Hepatocyte (in vitro differentiated cells): ENCODE measurements around the gene PGAP1. TPM values are rescaled to one million over a fixed set of nuclear protein-coding genes. Genes with fewer than 3 reads are reported as not detected.

Source experiments
- DNase-seq: peaks from one replicate; pipeline ENCODE4 v3.0.0-alpha.2; 2016; ENCODE audit warnings: low spot score
- H2AFZ ChIP-seq: fragments of 200-600 bp; sonication (generic); 2 replicates; pipeline ENCODE4 v1.6.0; 2016; ENCODE audit warnings: antibody characterized with exemption, mild to moderate bottlenecking
- H3K27ac ChIP-seq: fragments of 200-600 bp; sonication (generic); 2 replicates; pipeline ENCODE4 v1.5.1; 2016; ENCODE audit warnings: mild to moderate bottlenecking
- H3K27me3 ChIP-seq: fragments of 200-600 bp; sonication (generic); 2 replicates; pipeline ENCODE4 v1.6.1; 2016
- H3K36me3 ChIP-seq: fragments of 200-600 bp; sonication (generic); replicated peaks from 2 replicates; pipeline ENCODE4 v1.5.1; 2016; ENCODE audit warnings: low read depth; ENCODE audit not compliant: insufficient read depth
- H3K4me1 ChIP-seq: fragments of 200-600 bp; sonication (generic); 2 replicates; pipeline ENCODE4 v1.5.1; 2016; ENCODE audit warnings: mild to moderate bottlenecking, moderate library complexity; ENCODE audit not compliant: insufficient read depth
- H3K4me2 ChIP-seq: fragments of 200-600 bp; sonication (generic); 2 replicates; pipeline ENCODE4 v1.6.0; 2016
- H3K4me3 ChIP-seq: fragments of 200-600 bp; sonication (generic); 2 replicates; pipeline ENCODE4 v1.5.1; 2016; ENCODE audit warnings: mild to moderate bottlenecking
- H3K79me2 ChIP-seq: fragments of 200-600 bp; sonication (generic); 2 replicates; pipeline ENCODE4 v1.6.0; 2017; ENCODE audit warnings: mild to moderate bottlenecking
- H3K9me2 ChIP-seq: fragments of 200-600 bp; sonication (generic); replicated peaks from 2 replicates; pipeline ENCODE4 v1.6.0; 2017; ENCODE audit warnings: mild to moderate bottlenecking; ENCODE audit not compliant: insufficient read depth
- H3K9me3 ChIP-seq: fragments of 200-600 bp; sonication (generic); 2 replicates; pipeline ENCODE4 v1.5.1; 2016; ENCODE audit warnings: low read depth, mild to moderate bottlenecking
- H4K20me1 ChIP-seq: fragments of 200-600 bp; sonication (generic); 2 replicates; pipeline ENCODE4 v1.6.0; 2016; ENCODE audit warnings: mild to moderate bottlenecking; ENCODE audit not compliant: insufficient read depth, poor library complexity, severe bottlenecking
- CTCF ChIP-seq: fragments of 200-600 bp; sonication (generic); IDR thresholded peaks from 2 replicates; pipeline ENCODE4 v1.5.1; 2016; ENCODE audit warnings: antibody characterized with exemption, mild to moderate bottlenecking; ENCODE audit not compliant: poor library complexity
- EZH2 ChIP-seq: fragments of 200-600 bp; sonication (generic); IDR thresholded peaks from 2 replicates; pipeline ENCODE4 v1.6.1; 2016; ENCODE audit warnings: antibody characterized with exemption, mild to moderate bottlenecking, borderline replicate concordance
- EZH2phosphoT487 ChIP-seq: fragments of 200-600 bp; sonication (generic); IDR thresholded peaks from one replicate; pipeline ENCODE4 v1.6.1; 2018; ENCODE audit warnings: antibody characterized with exemption, mild to moderate bottlenecking, low read depth, moderate library complexity; ENCODE audit not compliant: unreplicated experiment, severe bottlenecking
- WGBS: methylation state at CpG from one replicate; pipeline ENCODE4 v1.1.6; 2016; ENCODE audit warnings: low lambda C conversion rate; ENCODE audit errors: missing lambda C conversion rate; 5-methylcytosine and 5-hydroxymethylcytosine counted together
- polyA plus RNA-seq: library from polyadenylated mRNA; unstranded; fragments of >200 nt; fragmentation: Nextera tagmentation; extraction: Ambion mirVana; gene quantifications from 2 replicates; pipeline ENCODE4 v1.2.1, GENCODE V29; 2016
- total RNA-seq: library from RNA; depleted of rRNA; stranded (reverse); fragments of >200 nt; gene quantifications from 2 replicates; pipeline ENCODE4 v1.2.3, GENCODE V29; 2014

PGAP1 gene
- total and polyA plus RNA-seq, 2 experiments from 2014 or later = 2.6 to 15.3 TPM

GRCh38 chr2:196955036-196955435 is 28.5 kb upstream of the PGAP1 start:
- WGBS = 85% methylated on average over 3 of the region's 3 CpGs
- DNase-seq = no peak
- no peak overlapping the region for H3K4me2 ChIP-seq
- no peak overlapping the region for H2AFZ ChIP-seq
- H3K4me3 ChIP-seq = no peak overlapping the region
- no peaks in the 10 kb centered on the region for H3K4me1 ChIP-seq
- no peaks in the 10 kb centered on the region for H3K36me3 ChIP-seq
- H3K79me2 ChIP-seq = no peaks in the 10 kb centered on the region
- H3K9me2 ChIP-seq = no peaks in the 10 kb centered on the region
- TF ChIP-seq EZH2 = no peak
- no peak for TF ChIP-seq EZH2phosphoT487
- no peak for TF ChIP-seq CTCF
- H4K20me1 ChIP-seq = no peaks in the 10 kb centered on the region
- no peak overlapping the region for H3K27ac ChIP-seq
- no peaks in the 10 kb centered on the region for H3K9me3 ChIP-seq
- no peaks in the 10 kb centered on the region for H3K27me3 ChIP-seq

- no peak for TF ChIP-seq EZH2phosphoT487
- no peak for TF ChIP-seq EZH2
- 61% methylated on average over 5 of the region's 5 CpGs for WGBS
- DNase-seq = no peak
- Histone ChIP-seq H3K9me3 (no peaks in the 10 kb centered on the region), H3K4me2 (no peak overlapping the region), H3K9me2 (no peaks in the 10 kb centered on the region), H3K27ac (no peak overlapping the region), H2AFZ (no peak overlapping the region), H3K4me1 (no peaks in the 10 kb centered on the region), H3K27me3 (no peaks in the 10 kb centered on the region), H3K79me2 (no peaks in the 10 kb centered on the region), H4K20me1 (no peaks in the 10 kb centered on the region), H3K4me3 (no peak overlapping the region), H3K36me3 (no peaks in the 10 kb centered on the region)
These were observed 27.5 kb upstream of the PGAP1 start for GRCh38 chr2:196954001-196954400.

GRCh38 chr2:196952936-196953335 is 26.4 kb upstream of the PGAP1 start:
- no peak for TF ChIP-seq CTCF
- no peak for TF ChIP-seq EZH2
- TF ChIP-seq EZH2phosphoT487 = no peak
- WGBS = 100% methylated on average over 2 of the region's 2 CpGs
- Histone ChIP-seq H3K79me2 (no peaks in the 10 kb centered on the region), H3K9me2 (no peaks in the 10 kb centered on the region), H3K36me3 (no peaks in the 10 kb centered on the region), H4K20me1 (no peaks in the 10 kb centered on the region), H3K9me3 (no peaks in the 10 kb centered on the region), H3K4me2 (no peak overlapping the region), H2AFZ (no peak overlapping the region), H3K27ac (no peak overlapping the region), H3K27me3 (no peaks in the 10 kb centered on the region), H3K4me3 (no peak overlapping the region), H3K4me1 (no peaks in the 10 kb centered on the region)
- DNase-seq = no peak

- H4K20me1 ChIP-seq = no peaks in the 10 kb centered on the region
- 71% methylated on average over 2 of the region's 2 CpGs for WGBS
- no peak for DNase-seq
- H3K27ac ChIP-seq = no peak overlapping the region
- no peaks in the 10 kb centered on the region for H3K4me1 ChIP-seq
- no peak overlapping the region for H3K4me3 ChIP-seq
- no peaks in the 10 kb centered on the region for H3K9me2 ChIP-seq
- H3K36me3 ChIP-seq = no peaks in the 10 kb centered on the region
- H2AFZ ChIP-seq = no peak overlapping the region
- no peak overlapping the region for H3K4me2 ChIP-seq
- H3K79me2 ChIP-seq = no peaks in the 10 kb centered on the region
- H3K27me3 ChIP-seq = no peaks in the 10 kb centered on the region
- TF ChIP-seq CTCF (no peak), EZH2phosphoT487 (no peak), EZH2 (no peak)
- no peaks in the 10 kb centered on the region for H3K9me3 ChIP-seq
These were observed 25.5 kb upstream of the PGAP1 start for GRCh38 chr2:196951973-196952372.
